GM19240 (cell line): ENCODE data around the gene DPYSL3.

Source experiments
- DNase-seq: peaks from one replicate; pipeline ENCODE4 v3.0.0; 2011; ENCODE audit warnings: low spot score; ENCODE audit not compliant: insufficient read length

The DPYSL3 gene

GRCh38 chr5:147474140-147474539 is 35.7 kb downstream of the DPYSL3 start:
- DNase-seq, result no peak

- DNase-seq, result no peak
Observed at GRCh38 chr5:147472664-147473475, 37.0 kb downstream of the DPYSL3 start.

DNA sequence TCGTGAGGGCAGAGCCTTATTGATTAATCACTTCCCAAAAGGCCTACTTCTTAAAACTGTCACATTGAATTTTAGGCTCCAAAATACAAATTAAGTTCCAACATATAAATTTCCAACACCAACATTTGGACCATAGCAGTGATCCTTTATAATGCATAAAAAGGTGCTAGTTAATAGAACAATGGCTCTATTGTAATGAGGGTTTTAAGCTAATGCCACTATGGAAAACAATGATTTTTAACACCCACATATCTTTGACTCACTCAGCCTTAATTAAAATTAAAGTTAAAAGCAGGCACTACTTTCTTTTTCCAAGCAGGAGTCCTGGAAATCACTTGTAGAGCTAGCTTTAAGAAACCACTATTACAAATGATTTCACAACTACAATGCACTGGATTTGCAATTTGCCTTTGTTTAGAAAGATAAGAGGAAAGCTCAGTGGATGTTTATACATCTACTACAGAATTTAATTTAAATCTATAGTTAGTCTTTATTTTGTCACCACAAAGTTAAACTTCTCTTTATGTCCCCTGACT is 41.8 kb downstream of the DPYSL3 start:
- DNase-seq, result no peak

DNA sequence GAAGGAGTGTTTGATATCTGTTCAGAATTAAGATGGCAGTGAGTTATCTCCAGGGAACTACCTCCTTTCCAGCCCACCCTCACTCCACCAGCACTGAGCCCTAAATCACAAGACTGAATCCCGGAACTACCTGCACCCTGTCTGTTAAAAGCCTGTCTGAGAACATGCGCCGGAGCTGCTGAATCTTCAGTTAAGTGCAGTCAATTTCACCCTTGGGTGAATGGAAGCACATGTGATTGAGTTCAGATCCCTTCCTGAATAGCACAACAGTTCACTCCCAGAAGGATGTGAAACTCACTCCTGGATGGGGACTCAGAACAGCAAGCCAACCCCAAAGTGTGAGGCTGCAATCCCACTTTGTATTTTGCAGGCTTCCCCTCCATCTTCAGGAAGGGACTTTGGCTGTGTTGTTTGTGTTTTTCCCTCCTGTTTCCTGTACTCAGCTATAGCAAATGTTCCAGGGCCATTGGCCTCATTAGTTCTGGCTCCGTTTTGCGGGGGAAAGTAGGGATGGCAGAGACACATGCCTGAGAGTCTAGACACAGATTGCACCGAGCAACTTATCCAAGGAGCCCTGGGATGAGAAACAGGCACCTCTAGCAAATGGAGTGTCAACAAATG is 43.4 kb downstream of the DPYSL3 start:
- DNase-seq, result no peak

DNA sequence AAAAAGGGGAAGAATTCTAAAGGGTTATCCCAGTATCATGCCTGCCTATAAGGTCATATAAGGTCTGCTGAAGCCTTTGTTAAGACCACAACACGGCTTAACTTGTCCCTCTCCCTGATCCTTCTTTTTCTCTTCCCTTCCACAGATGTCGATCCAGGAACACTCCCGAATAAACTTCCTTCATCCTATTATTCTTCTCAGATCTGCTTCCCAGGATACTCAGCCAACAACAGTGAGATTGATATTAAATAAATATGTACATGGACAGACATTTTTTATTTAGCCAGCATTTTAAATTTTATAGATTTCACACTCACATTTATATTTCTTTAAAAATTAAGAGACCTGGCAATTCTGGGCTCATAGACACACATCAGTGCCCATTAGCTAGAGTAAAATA is 44.1 kb downstream of the DPYSL3 start:
- DNase-seq, result no peak

DNA sequence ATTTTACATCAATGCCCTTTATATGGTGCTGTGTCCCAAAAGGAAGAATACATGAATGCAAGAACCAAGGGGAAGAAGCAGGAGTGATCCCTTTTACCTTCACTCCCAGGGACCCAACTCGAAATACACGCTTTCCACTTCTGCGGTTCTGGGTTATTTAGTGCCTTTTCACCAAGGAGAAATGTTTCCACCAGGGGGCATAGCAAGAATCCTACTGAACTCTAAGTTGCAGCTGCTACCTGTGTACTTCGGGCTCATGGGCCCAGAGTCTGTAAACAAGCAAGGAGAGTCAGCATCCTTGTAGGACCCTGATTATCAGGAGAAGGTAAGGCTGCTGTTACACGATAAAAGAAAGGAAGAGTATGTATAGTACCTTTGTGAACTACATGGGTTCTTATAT is 45.7 kb downstream of the DPYSL3 start:
- DNase-seq, result no peak

GRCh38 chr5:147461915-147462314 is 48.0 kb downstream of the DPYSL3 start:
- no peak for DNase-seq

DNA sequence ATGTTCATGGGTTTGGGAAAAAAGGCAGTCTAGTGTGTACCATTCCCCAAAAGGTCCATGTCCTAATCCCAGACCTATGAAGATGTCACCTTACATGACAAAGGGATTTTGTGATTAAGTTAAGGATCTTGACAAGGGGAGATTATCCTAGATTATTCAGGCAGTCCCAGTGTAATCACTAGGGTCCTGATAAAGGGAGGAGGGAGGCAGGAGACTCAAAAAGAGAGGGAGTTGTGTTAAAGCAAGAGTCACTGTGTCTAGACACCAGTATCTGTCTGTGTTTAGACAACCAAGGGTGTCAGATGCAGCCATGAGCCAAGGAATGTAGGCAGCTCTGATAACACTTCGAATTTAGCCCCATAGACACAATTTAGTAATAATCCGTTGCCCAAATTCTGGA is 49.5 kb downstream of the DPYSL3 start:
- DNase-seq, result no peak

DNA sequence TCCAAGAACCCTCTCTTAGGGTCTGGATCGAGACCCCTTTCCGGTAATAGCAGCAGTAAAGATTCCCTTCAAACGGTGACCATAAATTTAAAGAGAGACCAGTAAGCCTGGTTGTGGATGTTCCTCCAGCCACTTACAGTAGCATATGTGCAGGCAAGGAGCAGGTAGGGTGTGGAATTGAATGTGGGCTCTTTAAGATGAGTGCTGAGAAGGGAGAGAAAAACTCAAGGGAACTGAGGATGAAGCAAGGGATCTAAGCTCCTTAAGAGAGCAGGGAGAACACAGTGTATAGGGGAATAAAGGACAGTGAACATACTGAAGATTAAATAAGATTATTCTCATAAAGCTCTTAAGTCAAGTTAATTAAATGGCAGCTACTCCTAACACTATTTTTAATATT is 51.3 kb downstream of the DPYSL3 start:
- no peak for DNase-seq

DNA sequence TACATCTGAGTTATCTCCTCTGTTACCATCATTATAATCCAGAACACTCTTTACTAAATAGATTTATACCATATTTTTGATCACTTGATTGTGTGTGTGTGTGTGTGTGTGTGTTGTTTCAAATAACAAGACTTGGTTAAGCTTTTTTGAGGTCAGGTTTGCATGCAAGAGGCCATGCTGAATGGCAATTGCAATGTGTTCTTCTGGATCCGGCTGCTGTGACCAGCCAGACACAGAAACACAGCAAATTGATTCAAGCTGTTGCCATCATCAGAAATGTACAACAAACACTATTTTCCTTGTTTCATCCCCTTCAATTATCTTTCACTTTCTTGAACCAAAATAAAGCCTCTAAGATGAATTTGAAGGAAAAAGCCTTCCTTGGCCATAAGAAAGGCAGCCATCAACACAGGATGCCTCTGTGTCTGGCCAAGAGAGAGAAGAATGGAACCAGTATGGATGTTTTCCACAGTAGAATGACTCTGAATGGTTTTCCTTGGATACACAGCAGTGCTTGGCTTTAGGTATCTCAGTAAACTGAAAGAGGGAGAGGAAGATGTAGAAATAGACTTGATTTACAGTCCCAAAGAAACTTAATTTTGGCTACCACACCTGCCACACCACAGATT is 53.9 kb downstream of the DPYSL3 start:
- DNase-seq, result no peak

GRCh38 chr5:147454996-147455677 is 54.7 kb downstream of the DPYSL3 start:
- DNase-seq, result no peak

DNA sequence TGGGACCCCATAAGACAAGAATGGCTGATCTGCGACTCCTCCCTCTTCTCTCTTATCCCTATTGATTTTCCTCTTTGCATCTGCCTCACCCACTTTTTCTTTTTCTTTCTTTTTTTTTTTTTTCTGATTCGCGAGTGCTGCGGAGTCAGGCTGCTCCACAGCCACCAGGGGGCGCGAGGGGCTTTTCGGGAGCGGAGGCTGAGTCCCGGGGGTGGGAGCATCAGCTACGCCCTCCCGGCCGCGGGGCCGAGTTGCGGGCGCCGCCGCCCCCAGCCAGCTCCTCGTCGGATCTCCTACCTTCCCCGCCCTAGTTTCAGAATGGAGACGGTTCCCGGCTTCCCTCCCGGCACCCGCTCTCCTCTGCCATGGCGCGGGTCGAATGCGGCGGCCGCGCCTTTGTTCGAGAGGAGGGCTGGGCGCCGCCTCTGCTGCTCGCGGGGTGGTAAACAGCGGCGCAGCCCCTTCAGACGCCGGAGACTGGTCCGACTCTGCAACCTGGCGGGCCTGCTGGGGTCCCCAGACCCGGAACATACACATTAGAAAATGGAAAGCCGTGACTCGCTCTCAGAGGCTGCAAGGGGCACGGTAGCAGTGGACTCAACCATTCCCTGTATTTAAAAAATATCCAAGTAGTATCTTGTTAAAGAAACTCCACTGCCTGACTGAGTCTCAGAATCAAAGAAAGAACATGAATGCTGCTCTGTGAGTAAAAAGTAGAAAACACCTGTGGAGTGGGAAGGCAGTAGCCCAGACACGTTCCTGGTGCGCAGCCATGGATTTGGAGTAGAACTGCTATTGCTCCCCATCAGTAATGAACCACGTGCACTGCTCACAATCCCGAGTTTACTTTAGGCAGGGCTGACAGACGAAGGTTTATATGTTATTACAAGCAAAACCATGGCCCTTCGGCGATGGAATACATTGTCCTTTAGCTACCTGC is 55.7 kb downstream of the DPYSL3 start:
- peak; percentile 50 for DNase-seq

- no peak for DNase-seq
Observed at GRCh38 chr5:147452165-147452811, 57.6 kb downstream of the DPYSL3 start.

GRCh38 chr5:147451193-147451592 is 58.7 kb downstream of the DPYSL3 start:
- no peak for DNase-seq

- no peak for DNase-seq
Observed at GRCh38 chr5:147450606-147451005, 59.3 kb downstream of the DPYSL3 start.

DNA sequence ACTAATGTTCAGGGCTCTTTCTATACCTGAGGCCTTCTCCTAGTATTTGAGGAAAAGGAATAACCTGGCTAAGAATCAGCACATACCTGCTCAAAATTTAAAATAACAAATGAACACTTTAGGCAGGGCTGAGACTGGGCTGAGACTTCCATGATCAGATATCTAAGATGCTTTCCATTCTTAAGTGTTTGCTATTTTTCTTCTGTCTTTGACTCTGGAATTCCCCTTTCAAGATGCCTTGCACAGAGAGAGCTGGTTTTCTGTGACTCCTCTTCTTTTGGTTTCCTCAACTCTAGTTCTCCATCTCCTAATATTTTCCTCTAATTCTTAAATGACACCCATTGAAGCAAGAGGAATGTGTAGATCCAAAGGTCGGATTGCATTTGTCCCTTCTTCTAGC is 61.1 kb downstream of the DPYSL3 start:
- DNase-seq, result no peak

GRCh38 chr5:147446523-147446922 is 63.3 kb downstream of the DPYSL3 start:
- no peak for DNase-seq

DNA sequence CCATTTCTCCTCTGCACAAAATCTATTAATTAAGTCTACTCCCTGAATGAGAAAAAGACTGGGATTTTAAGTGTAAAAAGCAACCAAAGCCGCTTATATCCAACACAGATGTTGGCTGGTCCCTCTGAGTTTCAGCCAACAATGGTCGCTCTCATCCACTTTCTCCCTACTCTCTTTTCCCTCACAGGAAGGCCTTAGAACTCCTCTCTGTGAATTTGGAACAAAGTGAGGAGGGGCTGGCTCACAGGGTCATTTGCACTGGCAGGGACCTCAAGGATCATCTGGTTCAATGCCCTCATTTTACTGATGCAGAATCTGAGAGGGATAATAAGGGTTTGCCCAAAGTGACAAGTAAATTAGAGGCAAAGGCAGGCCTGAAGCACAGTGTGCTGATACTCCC is 64.0 kb downstream of the DPYSL3 start:
- DNase-seq, result no peak

DNA sequence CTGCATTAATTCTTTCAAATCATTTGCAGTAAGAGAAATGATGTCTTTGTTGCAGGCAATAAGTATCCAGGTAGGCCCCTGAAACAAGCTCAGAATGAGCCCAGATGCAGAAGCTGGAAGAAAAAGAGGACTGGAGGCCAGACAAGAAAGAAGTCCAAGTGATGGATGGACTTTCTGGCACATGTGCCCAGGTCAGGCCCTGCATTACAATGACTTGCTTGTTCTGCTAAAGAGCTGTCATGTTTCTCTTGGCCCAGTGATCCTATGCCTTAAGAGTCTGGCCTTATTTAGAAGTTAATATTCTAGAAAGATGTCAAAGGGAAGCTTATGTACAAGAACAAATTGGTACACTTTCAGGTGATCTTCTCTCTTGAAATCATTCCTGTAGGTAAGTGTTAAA is 64.8 kb downstream of the DPYSL3 start:
- DNase-seq, result no peak

DNA sequence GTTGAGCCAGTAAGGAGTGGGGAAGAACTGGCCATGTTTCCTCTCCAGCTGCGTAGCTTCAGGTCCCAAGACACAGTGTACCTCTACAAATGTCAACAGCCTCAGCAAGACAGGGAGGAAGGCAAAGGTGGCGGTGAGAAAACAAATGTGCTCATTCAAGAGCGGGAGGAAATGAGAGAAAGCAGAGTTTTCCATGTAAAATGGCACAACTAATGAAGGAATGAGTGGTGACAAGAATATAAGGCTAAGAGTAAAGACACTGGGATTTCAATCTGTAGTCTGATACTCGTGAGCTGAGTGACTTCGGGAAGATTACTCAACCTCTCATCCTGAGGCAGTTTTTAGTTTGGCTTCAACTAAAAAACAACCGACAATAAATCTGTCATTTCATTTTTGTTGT is 67.6 kb downstream of the DPYSL3 start:
- DNase-seq, result no peak
